Activated CD8-positive, alpha-beta memory T cell treated with anti-CD3 and anti-CD28 coated beads for 1 hour (primary cell): ENCODE measurements around the gene PWWP2B.

Source experiments
- DNase-seq, 2 donors: peaks; one replicate each; pipeline ENCODE4 v3.0.0-alpha.2; 2020; ENCODE audit warnings: low read depth in 1 of 2; ENCODE audit errors: extremely low read depth in 1 of 2

The PWWP2B gene

GRCh38 chr10:132465193-132465888 lies 68.3 kb downstream of the PWWP2B start:
- DNase-seq: no peak

DNA sequence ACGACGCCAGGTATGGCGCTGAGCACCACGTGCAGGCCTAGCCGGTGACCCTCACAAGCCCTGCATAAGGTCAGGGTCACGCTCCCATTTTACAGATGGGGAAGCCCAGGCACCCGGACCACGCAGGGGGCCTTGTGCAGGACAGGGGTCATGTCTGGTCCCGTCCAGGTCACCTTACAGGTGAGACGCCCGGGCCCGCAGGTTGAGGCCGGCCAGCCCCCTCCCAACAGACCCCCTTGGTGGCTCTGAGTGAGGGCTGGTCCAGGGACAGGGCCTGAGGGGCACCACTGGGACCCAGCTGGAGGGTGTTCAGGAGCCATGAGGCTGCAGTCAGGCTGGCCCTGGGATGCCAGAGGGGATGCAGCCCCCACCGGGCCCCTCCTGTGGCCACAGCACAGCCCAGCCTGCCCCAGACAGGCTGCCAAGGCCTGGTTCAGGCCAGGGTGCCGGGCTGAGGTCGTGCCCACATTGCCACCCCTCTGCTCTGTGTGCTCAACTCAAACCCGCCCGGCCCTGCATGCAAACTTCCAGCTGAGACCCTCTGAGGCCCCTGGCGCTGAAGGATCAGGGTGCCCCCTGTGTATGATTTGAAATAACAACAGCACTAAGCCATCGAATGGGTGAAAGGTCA lies 69.0 kb downstream of the PWWP2B start:
- no peak for DNase-seq

GRCh38 chr10:132466520-132467463 lies 69.8 kb downstream of the PWWP2B start:
- DNase-seq: no peak
